22Rv1 (cell line): ENCODE data around the gene GAST.

ENCODE experiments used
- H3K27ac ChIP-seq: fragments of 450-650 bp; 2 replicates; pipeline ENCODE4 v1.5.1; 2017
- ZFX ChIP-seq: fragments of 450-650 bp; IDR thresholded peaks from 2 replicates; pipeline ENCODE4 v1.6.1; 2017; ENCODE audit warnings: antibody characterized with exemption, borderline replicate concordance
- TF ChIP-seq, protein P1 (sequence below): fragments of 450-650 bp; IDR thresholded peaks from 2 replicates; pipeline ENCODE4 v1.5.1; 2017; ENCODE audit warnings: mild to moderate bottlenecking

Gene GAST

GRCh38 chr17:41723801-41724475 lies 11.8 kb downstream of the GAST start:
- H3K27ac ChIP-seq, result no peak overlapping the region
- no peak for TF ChIP-seq ZFX
- TF ChIP-seq, protein P1, sequence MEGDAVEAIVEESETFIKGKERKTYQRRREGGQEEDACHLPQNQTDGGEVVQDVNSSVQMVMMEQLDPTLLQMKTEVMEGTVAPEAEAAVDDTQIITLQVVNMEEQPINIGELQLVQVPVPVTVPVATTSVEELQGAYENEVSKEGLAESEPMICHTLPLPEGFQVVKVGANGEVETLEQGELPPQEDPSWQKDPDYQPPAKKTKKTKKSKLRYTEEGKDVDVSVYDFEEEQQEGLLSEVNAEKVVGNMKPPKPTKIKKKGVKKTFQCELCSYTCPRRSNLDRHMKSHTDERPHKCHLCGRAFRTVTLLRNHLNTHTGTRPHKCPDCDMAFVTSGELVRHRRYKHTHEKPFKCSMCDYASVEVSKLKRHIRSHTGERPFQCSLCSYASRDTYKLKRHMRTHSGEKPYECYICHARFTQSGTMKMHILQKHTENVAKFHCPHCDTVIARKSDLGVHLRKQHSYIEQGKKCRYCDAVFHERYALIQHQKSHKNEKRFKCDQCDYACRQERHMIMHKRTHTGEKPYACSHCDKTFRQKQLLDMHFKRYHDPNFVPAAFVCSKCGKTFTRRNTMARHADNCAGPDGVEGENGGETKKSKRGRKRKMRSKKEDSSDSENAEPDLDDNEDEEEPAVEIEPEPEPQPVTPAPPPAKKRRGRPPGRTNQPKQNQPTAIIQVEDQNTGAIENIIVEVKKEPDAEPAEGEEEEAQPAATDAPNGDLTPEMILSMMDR, result no peak

- H3K27ac ChIP-seq, result no peak overlapping the region
- TF ChIP-seq ZFX, result no peak
- TF ChIP-seq, protein P1, result no peak
These were observed 12.4 kb downstream of the GAST start for GRCh38 chr17:41724476-41725050.

DNA sequence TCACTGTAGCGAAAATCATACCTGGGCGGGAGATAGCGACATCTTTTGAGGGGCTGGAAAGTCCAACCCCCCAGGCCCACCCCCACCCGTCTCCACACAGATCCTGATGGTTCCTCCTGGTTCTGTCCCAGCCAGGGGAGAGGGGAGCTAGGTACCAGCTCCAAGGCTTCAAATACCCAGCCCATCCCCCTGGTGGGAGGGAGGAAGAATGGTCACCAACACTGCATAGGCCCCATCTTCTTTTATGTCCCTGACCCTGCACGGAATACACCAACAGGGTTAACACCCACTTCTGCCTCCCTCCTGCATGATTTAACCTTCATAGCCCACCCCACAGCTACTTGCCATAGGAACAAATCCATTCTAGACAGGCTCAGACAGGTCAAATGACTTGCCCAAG lies 13.0 kb downstream of the GAST start:
- no peak overlapping the region for H3K27ac ChIP-seq
- TF ChIP-seq ZFX, result no peak
- TF ChIP-seq, protein P1, result no peak

DNA sequence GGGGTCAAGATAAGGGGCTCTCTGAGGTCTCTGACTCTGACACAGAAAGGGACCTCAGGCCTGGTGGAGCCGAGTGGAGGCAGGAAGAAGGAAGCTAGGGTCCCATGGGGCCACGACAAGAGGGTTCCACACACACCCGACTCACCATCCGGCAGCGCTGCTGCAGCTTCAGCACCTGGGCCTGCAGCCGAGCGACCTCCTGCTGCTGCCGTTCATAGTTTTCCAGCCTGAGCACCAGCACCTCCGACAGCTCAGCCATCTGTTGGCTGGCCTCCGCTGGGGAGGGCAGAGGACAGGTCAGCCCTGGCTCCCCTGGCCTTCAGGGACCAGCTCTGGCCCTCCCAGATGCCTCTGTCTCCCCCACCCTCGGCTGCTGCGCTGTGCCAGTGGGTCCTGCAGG lies 15.9 kb downstream of the GAST start:
- TF ChIP-seq, protein P1, result no peak
- H3K27ac ChIP-seq, result no peak overlapping the region

DNA sequence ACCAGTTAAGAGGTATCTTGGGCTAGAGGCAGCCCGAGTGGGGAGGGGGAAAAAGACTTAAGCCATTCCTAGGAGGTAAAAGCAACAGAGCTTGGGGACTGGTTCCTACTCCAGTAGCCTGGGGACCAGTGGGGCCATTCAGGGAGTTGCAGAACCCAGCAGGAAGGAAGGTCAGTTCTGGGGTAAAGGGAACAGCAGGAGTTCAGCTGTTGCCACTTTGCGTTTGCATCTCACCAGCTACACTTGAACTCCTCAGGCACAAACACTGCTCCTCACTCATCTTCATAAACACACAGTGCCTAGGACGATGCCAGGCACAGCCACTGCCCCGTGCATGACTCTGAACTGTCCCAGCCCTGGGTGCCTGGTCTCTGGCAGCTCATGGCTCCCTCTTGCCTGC lies 18.3 kb downstream of the GAST start:
- TF ChIP-seq ZFX, result no peak
- TF ChIP-seq, protein P1, result no peak
- H3K27ac ChIP-seq, result no peak overlapping the region

- TF ChIP-seq ZFX, result no peak
- TF ChIP-seq, protein P1, result no peak
- H3K27ac ChIP-seq, result no peak overlapping the region
These were observed 19.7 kb downstream of the GAST start for GRCh38 chr17:41731836-41732235.

DNA sequence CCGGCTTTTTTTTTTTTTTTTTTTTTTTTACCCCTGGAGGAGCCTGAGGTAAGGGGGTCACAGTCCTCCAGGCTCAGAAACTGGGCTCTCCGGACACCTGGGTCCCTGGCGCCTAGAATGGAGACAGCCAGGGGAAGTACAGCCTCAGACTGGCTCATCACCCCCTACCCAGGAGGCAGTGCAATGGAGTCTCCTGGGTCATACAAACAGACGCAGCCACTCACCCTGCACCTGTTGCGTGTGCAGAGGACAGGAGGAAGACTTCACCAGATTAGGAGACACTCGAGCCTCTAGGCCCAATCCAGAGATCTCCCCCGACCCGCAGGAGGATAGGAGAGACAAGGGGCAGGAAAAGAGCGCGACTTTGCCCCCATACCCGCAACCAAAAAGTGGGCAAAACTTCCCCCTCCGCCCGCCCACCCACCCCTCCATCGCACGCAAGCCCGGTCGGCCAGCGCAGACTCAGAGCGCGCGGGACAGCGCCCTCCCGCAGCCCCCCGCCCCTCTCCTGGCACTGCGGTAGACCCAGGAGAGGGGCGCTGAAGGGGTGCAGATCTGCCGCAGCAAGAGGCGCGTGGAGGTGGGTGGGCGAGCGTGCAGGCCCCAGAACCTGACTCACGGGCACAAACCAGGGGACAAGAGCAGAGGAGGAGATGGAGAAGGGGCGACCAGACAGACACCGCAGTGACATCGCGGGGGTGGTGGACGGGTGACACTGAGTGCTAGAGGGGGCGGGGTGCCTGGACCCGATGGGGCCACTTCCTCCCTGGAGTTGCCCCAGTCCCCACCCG lies 21.4 kb downstream of the GAST start:
- H3K27ac ChIP-seq, result no peak overlapping the region
- no peak for TF ChIP-seq ZFX
- TF ChIP-seq, protein P1, result no peak
